GM21576 (cell line): ENCODE data around the gene RARB.

Experiments
- ATAC-seq: cut with Tn5 transposase; IDR thresholded peaks from one replicate; pipeline ENCODE4 v1.9.1; 2021; ENCODE audit warnings: mild to moderate bottlenecking, moderate library complexity; ENCODE audit not compliant: unreplicated experiment

Gene RARB

DNA sequence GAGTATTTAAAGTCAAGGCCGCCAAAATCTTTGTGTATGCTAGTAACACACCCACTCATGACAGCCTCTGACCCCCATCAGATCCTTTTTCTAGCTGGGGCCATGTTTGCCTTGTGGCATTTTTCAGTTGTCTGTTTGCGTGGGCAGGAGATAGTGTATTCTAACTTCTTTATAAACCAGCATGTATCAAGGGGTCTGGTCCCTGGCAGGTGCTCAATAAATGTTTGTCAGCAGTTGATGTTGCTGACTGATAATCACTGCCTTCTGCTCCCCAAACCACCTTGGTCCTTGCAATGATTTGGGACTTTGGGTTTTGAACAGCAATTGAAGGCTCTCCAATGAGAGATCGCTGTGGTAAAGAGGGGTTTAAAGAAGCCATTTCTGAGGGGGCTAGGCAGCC, 19.2 kb downstream of the RARB start:
- no peak for ATAC-seq

- no peak for ATAC-seq
Observed at GRCh38 chr3:25447925-25448324, 19.9 kb downstream of the RARB start.

DNA sequence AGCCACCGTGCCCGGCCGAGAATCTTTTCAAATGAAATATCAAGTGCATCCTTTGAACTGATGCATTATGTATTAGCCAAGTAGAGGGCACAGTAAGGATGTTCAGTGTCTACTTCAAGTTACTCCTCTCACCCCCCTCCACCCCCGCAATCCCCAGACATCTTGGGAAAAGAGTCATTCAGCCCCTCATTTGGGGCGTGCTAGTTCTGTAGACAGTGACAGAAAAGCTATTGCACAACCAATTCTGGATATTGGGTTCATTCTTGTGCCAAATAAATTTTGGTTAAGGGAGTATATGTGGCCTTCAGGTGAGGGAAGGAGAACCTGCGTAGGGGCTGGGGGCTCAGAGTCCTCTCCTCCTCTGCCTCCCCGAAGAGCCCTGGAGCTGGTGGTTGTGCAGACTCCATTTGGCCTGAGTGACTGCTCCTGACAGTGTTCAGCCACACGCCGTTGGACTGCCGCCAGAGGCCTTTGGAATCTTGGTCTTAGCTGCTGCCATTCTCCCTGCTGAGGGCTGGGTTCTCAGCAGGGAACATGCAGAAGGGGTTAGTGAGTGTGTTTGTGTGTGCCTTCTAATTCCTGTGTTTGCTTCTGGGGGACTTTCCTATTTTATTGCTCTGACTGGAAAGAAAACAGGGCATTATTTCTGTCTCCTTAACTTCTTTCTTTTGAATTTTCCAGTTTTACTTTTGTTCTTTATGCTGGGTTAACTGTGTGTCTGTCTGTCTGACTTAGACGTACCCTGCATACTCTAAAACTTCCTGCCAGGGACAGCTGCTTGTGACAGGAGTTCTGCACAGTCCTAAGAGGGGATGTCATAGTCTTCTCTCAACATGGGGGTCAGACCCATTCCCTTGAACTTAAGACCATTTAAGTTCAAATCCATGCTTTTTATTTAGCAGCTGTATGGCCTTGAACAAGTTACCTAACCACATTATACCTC, 21.0 kb downstream of the RARB start:
- ATAC-seq: no peak

GRCh38 chr3:25449857-25450256, 21.8 kb downstream of the RARB start:
- no peak for ATAC-seq

DNA sequence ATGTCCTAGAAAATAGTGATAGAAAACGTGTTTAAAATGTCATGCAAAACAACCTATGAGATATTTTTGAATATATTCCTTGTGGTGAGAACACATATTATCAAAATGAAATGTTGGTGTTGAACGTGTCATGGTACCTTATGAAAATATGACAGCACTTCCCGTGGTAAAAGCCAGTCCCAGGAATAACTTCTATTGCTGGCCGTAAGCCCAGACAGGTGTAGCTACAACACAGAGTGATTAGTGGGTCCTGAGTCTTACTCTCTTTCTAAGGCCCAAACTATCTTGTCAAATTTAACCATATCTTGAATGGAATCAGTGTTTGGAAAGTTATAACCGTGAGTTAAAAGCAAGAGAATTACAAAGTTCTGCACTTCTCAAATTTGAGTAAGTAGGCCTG, 24.1 kb downstream of the RARB start:
- ATAC-seq: no peak

DNA sequence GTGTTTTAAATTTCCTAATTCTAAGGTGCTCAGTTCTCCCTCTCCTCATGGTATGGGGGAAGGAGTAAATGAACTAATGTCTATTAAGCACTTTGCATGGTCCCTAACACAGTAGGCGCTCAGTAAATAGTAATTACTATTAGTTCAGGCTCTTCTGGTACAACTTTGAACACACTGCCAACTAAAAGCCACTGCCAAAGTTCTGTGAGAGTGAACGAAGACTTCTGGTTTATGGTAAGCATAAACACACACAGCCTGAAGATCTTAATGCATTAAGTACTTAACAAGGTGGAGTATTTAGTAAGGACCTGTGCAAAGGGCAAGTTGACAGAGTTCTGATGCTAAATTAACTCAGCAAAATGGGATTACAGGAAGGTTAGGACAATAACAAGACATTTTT, 24.7 kb downstream of the RARB start:
- no peak for ATAC-seq

GRCh38 chr3:25453619-25454004, 25.5 kb downstream of the RARB start:
- no peak for ATAC-seq

GRCh38 chr3:25454005-25454927, 26.2 kb downstream of the RARB start:
- ATAC-seq: no peak

DNA sequence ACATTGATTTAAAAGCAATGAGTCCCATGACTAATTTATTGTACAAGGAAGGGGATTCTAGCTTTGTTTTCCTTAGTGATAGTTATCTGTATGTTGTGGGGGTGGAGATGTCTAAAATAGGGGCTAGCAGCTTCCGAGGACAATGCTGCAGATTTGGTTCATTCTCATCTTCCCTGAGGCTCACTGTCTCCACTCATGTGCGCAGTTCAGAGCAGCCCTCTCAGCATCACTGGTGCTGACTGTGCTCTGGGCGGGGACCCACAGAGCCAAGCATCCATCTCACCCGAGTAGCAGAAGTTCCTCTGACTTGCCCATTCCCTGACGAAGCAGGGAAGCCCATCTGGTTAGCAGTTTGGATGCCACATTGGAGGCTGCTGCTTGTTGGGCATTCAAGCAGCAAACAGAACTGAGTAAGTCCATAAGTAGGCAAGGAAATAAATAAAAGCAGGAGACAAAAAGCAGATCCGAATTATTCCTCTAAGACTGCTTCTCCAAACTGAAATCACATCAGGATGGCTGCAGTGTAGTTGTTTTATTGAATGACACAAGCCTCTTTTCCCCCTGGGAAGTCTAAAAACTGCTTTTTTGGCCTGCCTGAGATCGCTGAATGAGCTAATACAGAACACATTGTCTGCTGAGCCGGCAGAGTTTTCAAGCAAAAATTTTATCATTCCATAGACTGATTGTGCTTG, 27.5 kb downstream of the RARB start:
- no peak for ATAC-seq

GRCh38 chr3:25456723-25457670, 28.9 kb downstream of the RARB start:
- ATAC-seq: no peak

DNA sequence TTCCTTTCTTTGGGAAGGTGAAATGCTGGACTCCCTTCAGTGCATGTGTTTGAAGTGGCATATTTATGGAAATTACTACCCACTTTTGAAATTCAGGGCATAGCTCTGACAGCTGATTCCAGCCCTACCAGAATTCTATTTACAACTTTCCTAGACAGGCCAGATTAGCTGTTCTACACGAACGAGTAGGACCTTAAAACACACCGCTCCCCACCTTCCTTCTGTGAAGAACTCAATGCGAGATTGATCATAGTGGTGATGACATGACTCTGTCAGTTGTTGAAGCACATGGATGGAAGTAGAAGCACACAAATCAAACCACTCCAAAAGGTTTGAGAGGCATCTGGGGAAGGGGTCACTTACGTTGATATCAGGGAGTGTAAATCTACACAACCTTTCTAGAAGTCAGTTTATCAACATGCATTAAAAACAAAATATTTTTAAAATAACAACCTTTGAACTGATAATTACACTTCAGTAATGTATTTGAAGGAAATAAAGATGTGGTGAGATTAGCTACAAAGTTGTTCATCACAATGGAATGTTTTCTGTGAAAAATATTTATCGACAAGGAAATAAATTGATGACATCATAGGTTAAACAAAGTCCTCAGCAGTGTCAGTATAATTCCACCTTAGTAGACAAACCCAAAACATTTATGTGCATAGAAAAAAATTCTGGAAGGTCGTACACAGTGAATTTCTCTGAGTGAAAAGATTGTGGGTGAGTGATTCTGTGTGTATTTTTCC, 29.8 kb downstream of the RARB start:
- ATAC-seq: no peak

- no peak for ATAC-seq
Observed at GRCh38 chr3:25458420-25458814, 30.4 kb downstream of the RARB start.

GRCh38 chr3:25460751-25461150, 32.7 kb downstream of the RARB start:
- peak; percentile 99 for ATAC-seq

- ATAC-seq: no peak
Observed at GRCh38 chr3:25461946-25462345, 33.9 kb downstream of the RARB start.

DNA sequence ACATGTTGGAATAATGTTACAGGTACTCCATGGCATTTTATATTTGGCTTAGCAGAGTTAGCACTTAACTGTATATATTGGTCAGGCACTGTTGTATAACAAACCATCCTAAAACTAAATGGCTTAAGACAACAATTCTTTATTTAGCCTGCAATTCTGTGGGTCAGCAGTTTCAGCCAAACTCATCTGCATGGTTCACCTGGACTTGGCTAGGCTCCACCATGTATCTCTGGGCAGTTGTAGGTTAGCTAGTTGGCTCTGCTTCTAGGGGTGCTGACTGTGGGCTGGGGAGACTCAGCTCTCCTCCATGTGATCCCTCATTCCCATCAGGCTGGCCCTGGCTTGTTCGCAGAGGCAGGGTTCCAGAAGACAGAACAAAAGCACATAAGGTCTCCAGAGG, 34.4 kb downstream of the RARB start:
- no peak for ATAC-seq

- no peak for ATAC-seq
Observed at GRCh38 chr3:25463836-25464418, 35.9 kb downstream of the RARB start.

DNA sequence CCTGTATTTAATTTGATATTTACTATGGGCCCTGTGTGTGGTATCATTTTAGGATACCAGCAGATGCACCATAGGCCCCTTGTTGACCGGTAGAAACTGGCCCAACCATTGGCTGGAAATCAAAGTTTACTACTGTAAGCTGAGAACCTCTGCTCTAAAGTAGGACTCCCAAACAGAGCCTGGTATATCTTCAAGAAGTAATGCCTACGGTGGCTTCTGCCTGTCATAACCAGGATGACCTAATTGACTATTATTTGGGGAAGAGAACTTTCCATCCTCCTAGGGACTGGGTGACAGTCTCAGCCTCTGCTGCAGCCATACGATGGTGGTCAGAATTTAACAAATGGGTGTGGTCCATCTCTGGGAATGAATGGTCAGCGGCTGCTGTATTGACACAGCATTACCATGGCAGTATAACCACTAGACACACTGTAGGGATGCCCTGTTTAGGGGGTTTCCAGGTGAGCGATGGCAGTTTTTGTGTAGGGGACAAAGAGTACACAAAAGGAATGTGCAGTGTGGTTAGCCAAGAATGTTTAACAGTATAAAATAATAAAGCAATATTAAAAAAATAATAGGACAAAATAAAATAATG, 37.3 kb downstream of the RARB start:
- ATAC-seq: no peak

- ATAC-seq: no peak
Observed at GRCh38 chr3:25468866-25469319, 40.8 kb downstream of the RARB start.

- no peak for ATAC-seq
Observed at GRCh38 chr3:25469558-25469957, 41.5 kb downstream of the RARB start.
